Adipocyte (in vitro differentiated cells): ENCODE measurements around the gene CLGN.
"Not testable (repeated sequence)": the region's sequence is repeated elsewhere in the genome, so short reads cannot be mapped to it uniquely, and the experiment has no call there.

Source experiments
- DNase-seq: peaks from one replicate; pipeline ENCODE4 v3.0.0-alpha.2; 2015; ENCODE audit warnings: low read depth
- H3K27me3 ChIP-seq: replicated peaks from 2 replicates; pipeline ENCODE4 v1.7.0; 2013; ENCODE audit warnings: mild to moderate bottlenecking, low read length, moderate library complexity; ENCODE audit not compliant: control insufficient read depth, insufficient read depth
- H3K36me3 ChIP-seq: 2 replicates; pipeline ENCODE4 v1.7.0; 2013; ENCODE audit warnings: low read length, mild to moderate bottlenecking, moderate library complexity; ENCODE audit not compliant: control insufficient read depth, insufficient read depth, severe bottlenecking
- H3K4me1 ChIP-seq: 2 replicates; pipeline ENCODE4 v1.7.0; 2013; ENCODE audit warnings: mild to moderate bottlenecking, low read length, moderate library complexity; ENCODE audit not compliant: control insufficient read depth, insufficient read depth
- H3K4me3 ChIP-seq: 2 replicates; pipeline ENCODE4 v1.7.0; 2013; ENCODE audit warnings: mild to moderate bottlenecking, low read length, moderate library complexity
- H3K9ac ChIP-seq: 2 replicates; pipeline ENCODE4 v1.7.0; 2013; ENCODE audit warnings: mild to moderate bottlenecking, low read length, moderate library complexity
- H3K9me3 ChIP-seq: 2 replicates; pipeline ENCODE4 v1.7.0; 2013; ENCODE audit warnings: mild to moderate bottlenecking, low read length, moderate library complexity; ENCODE audit not compliant: control insufficient read depth

CLGN gene

GRCh38 chr4:140427106-140427918 lies at the start of gene CLGN:
TSS of gene CLGN (minus strand) at chr4:140427648. CDS start at chr4:140413078, 14,570 bp downstream.
- Histone ChIP-seq H3K27me3 (no peaks in the 10 kb centered on the region), H3K9me3 (no peaks in the 10 kb centered on the region)
- peak; percentile 78 for DNase-seq

GRCh38 chr4:140472156-140472555 lies 44.7 kb upstream of the CLGN start:
- H3K27me3 ChIP-seq = peaks cover 10% of the 10 kb centered on the region
- H3K36me3 ChIP-seq = no peaks in the 10 kb centered on the region
- no peak for DNase-seq
- H3K4me3 ChIP-seq = no peak overlapping the region
- no peaks in the 10 kb centered on the region for H3K9me3 ChIP-seq
- H3K9ac ChIP-seq = no peak overlapping the region
- no peaks in the 10 kb centered on the region for H3K4me1 ChIP-seq

More at GRCh38 chr4:140427106-140427918, at the start of gene CLGN:
- Histone ChIP-seq H3K9ac (peak within 1 kb of the TSS; percentile 81), H3K4me3 (peak within 1 kb of the TSS; percentile 93), H3K4me1 (peaks cover 13% of the 10 kb centered on the region), H3K36me3 (no peaks in the 10 kb centered on the region)

GRCh38 chr4:140469791-140470733 lies 42.6 kb upstream of the CLGN start:
- Histone ChIP-seq H3K9me3 (no peaks in the 10 kb centered on the region), H3K36me3 (no peaks in the 10 kb centered on the region), H3K27me3 (peaks cover 10% of the 10 kb centered on the region), H3K4me3 (no peak overlapping the region), H3K9ac (no peak overlapping the region), H3K4me1 (no peaks in the 10 kb centered on the region)
- DNase-seq = no peak

- no peaks in the 10 kb centered on the region for H3K4me1 ChIP-seq
- H3K4me3 ChIP-seq = no peak overlapping the region
- DNase-seq = no peak
- H3K9ac ChIP-seq = no peak overlapping the region
- H3K36me3 ChIP-seq = no peaks in the 10 kb centered on the region
- H3K27me3 ChIP-seq = peaks cover 10% of the 10 kb centered on the region
- peaks cover 4% of the 10 kb centered on the region for H3K9me3 ChIP-seq
Measured at GRCh38 chr4:140466146-140466545, 38.7 kb upstream of the CLGN start.

- no peak for DNase-seq
Measured at GRCh38 chr4:140463614-140464013, 36.2 kb upstream of the CLGN start.

GRCh38 chr4:140463182-140463581 lies 35.7 kb upstream of the CLGN start:
- Histone ChIP-seq H3K4me3 (no peak overlapping the region), H3K27me3 (no peaks in the 10 kb centered on the region)

More at GRCh38 chr4:140463614-140464013, 36.2 kb upstream of the CLGN start:
- no peaks in the 10 kb centered on the region for H3K27me3 ChIP-seq
- no peak overlapping the region for H3K9ac ChIP-seq
- H3K36me3 ChIP-seq = no peaks in the 10 kb centered on the region
- H3K4me3 ChIP-seq = no peak overlapping the region
- peaks cover 4% of the 10 kb centered on the region for H3K9me3 ChIP-seq
- no peaks in the 10 kb centered on the region for H3K4me1 ChIP-seq

GRCh38 chr4:140450352-140450751 lies 22.9 kb upstream of the CLGN start:
- Histone ChIP-seq H3K9ac (no peak overlapping the region), H3K27me3 (no peaks in the 10 kb centered on the region), H3K9me3 (no peaks in the 10 kb centered on the region), H3K36me3 (no peaks in the 10 kb centered on the region), H3K4me3 (no peak overlapping the region), H3K4me1 (no peaks in the 10 kb centered on the region)
- no peak for DNase-seq

More at GRCh38 chr4:140463182-140463581, 35.7 kb upstream of the CLGN start:
- H3K9me3 ChIP-seq = peaks cover 4% of the 10 kb centered on the region
- H3K4me1 ChIP-seq = no peaks in the 10 kb centered on the region
- H3K36me3 ChIP-seq = no peaks in the 10 kb centered on the region
- no peak for DNase-seq
- no peak overlapping the region for H3K9ac ChIP-seq

GRCh38 chr4:140448830-140449229 lies 21.4 kb upstream of the CLGN start:
- Histone ChIP-seq H3K36me3 (no peaks in the 10 kb centered on the region), H3K9me3 (no peaks in the 10 kb centered on the region), H3K9ac (no peak overlapping the region), H3K27me3 (no peaks in the 10 kb centered on the region), H3K4me3 (no peak overlapping the region), H3K4me1 (no peaks in the 10 kb centered on the region)
- no peak for DNase-seq

- Histone ChIP-seq H3K9ac (no peak overlapping the region), H3K36me3 (no peaks in the 10 kb centered on the region), H3K9me3 (no peaks in the 10 kb centered on the region), H3K27me3 (no peaks in the 10 kb centered on the region), H3K4me1 (no peaks in the 10 kb centered on the region), H3K4me3 (no peak overlapping the region)
- DNase-seq = no peak
Measured at GRCh38 chr4:140448162-140448561, 20.7 kb upstream of the CLGN start.

- not testable (repeated sequence) for H3K4me3 ChIP-seq, H3K9me3 ChIP-seq, H3K9ac ChIP-seq, H3K4me1 ChIP-seq, DNase-seq, H3K36me3 ChIP-seq, H3K27me3 ChIP-seq
Measured at GRCh38 chr4:140444347-140444746, 16.9 kb upstream of the CLGN start.

- H3K4me1 ChIP-seq = no peaks in the 10 kb centered on the region
Measured at GRCh38 chr4:140439644-140440142, 12.2 kb upstream of the CLGN start.

More at GRCh38 chr4:140439644-140440142, 12.2 kb upstream of the CLGN start:
- Histone ChIP-seq H3K27me3 (no peaks in the 10 kb centered on the region), H3K9me3 (no peaks in the 10 kb centered on the region), H3K4me3 (no peak overlapping the region), H3K36me3 (no peaks in the 10 kb centered on the region), H3K9ac (no peak overlapping the region)
- no peak for DNase-seq
